ENCODE measurements around the gene SLC14A1. TPM values are rescaled to one million over a fixed set of nuclear protein-coding genes. Genes with fewer than 3 reads are reported as not detected.

Gene SLC14A1
- total RNA-seq, 3 donors from 2014 or later: 0.64 to 2.6 (median 2.3) TPM

DNA sequence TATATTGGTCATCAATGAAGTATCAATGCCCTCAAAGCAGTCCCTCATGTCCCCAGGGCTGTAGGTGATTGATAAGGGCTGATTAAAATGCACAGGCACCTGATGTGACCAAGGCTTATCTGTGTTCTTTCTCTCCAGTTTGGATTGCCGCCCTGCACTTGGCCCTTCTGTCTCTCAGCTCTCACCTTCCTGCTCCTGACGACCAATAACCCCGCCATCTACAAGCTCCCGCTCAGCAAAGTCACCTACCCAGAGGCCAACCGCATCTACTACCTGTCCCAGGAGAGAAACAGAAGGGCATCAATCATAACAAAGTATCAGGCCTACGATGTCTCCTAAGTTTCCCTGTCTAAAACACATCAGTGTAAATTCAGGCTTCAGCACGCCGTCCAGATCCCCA is 41.8 kb upstream of the SLC14A1 start:
- H3K4me1 ChIP-seq: no peaks in the 10 kb centered on the region
- no peaks in the 10 kb centered on the region for H3K9me3 ChIP-seq
- no peak overlapping the region for H3K4me3 ChIP-seq
- TF ChIP-seq POLR2AphosphoS5 (IDR thresholded peaks at IDR 0.05) (no peak), POLR2A (IDR thresholded peaks at IDR 0.05) (no peak)
- TF ChIP-seq, protein P1, sequence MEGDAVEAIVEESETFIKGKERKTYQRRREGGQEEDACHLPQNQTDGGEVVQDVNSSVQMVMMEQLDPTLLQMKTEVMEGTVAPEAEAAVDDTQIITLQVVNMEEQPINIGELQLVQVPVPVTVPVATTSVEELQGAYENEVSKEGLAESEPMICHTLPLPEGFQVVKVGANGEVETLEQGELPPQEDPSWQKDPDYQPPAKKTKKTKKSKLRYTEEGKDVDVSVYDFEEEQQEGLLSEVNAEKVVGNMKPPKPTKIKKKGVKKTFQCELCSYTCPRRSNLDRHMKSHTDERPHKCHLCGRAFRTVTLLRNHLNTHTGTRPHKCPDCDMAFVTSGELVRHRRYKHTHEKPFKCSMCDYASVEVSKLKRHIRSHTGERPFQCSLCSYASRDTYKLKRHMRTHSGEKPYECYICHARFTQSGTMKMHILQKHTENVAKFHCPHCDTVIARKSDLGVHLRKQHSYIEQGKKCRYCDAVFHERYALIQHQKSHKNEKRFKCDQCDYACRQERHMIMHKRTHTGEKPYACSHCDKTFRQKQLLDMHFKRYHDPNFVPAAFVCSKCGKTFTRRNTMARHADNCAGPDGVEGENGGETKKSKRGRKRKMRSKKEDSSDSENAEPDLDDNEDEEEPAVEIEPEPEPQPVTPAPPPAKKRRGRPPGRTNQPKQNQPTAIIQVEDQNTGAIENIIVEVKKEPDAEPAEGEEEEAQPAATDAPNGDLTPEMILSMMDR (IDR thresholded peaks at IDR 0.05): no peak
- no peak for DNase-seq (ENCODE audit: low spot score in 2 of 2)
- intact Hi-C loops (cut with DNase I; ENCODE audit: low total_unique reads): no loop called here
- H3K27me3 ChIP-seq: no peaks in the 10 kb centered on the region
- H3K36me3 ChIP-seq: no peaks in the 10 kb centered on the region
- no peak overlapping the region for H3K27ac ChIP-seq

DNA sequence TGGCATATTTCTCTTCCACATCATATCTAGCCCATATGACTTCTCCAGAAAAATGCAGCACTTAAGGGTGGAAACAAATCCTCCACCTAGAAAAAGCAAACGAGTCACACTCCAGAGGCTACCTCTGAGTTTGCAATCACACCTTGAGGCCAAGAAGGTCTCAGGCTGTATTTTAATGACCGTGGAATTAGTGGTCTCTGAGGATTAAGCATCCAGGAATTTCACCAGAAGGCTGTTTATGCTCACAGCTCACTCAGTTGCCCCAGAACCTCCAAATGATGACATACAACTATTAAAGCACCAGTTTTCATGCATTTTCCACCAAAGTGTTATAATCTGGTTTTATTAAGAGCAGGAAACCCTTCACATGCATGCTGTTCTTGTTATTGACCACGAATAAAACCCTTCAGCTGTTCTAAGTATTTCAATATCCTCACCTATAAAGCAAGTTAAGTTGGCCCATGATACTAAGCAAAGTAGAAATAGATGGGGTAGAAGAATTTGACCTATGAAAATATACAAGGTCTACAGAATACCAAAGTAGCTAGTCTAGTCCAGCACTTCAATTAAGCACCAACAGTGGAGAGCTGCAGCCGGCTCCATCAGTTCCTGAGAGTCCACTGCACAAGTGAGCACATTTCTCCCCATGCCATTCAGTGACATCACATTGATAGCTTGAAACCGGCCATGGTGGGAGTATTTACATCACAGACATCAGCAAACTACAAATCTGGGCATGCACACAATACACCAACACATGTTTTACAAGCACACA is 39.5 kb upstream of the SLC14A1 start:
- Histone ChIP-seq H3K36me3 (no peaks in the 10 kb centered on the region), H3K27me3 (no peaks in the 10 kb centered on the region), H3K4me3 (no peak overlapping the region), H3K4me1 (no peaks in the 10 kb centered on the region), H3K9me3 (no peaks in the 10 kb centered on the region), H3K27ac (no peak overlapping the region)
- TF ChIP-seq POLR2A (IDR thresholded peaks at IDR 0.05): no peak
- no peak for TF ChIP-seq POLR2AphosphoS5 (IDR thresholded peaks at IDR 0.05)
- TF ChIP-seq, protein P1 (IDR thresholded peaks at IDR 0.05): no peak
- intact Hi-C loops (cut with DNase I; ENCODE audit: low total_unique reads): loop anchor here (1.0 to 5.0 kb wide), 2 partner anchors 18 to 1292 kb away; no protein-coding TSS in a partner anchor
- no peak for DNase-seq (ENCODE audit: low spot score in 2 of 2)

DNA sequence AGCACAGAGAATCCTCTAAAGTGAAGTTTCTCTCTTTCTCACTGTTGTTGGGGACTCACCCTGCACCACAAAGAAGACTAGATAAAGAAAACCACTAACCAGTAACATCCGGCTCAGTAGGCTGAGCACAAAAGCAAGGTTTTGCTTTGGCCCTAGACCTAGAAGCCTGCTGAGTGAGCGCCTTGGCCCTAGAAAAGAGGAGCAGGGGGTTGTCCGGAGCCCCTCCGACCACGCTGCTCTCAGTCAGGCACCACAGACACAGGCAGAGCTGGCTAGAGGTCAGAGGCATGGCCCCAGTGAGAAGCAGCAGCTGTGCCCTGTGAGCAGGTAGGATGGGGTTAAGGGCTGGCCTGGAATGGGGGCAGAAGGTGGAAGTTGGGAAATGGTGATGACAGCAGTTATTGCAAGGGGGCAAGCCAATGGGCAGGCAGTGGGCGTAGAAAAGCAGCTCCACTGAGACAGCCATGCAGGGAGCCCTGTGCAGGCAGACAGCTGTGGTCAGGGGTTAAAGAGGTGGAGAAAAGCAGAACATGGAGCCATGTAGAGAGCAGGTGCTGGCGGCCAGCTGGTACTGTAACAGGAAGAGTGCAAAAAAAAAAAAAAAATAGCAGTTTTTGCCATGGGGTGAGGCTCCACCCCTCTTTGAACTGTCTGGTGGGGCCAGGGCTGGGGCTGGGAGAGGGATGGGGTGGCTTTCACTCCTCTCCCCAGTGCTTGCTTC is 36.9 kb upstream of the SLC14A1 start:
- Histone ChIP-seq H3K36me3 (no peaks in the 10 kb centered on the region), H3K4me3 (no peak overlapping the region), H3K27ac (no peak overlapping the region), H3K9me3 (no peaks in the 10 kb centered on the region), H3K27me3 (no peaks in the 10 kb centered on the region), H3K4me1 (no peaks in the 10 kb centered on the region)
- TF ChIP-seq POLR2AphosphoS5 (IDR thresholded peaks at IDR 0.05) (no peak), POLR2A (IDR thresholded peaks at IDR 0.05) (no peak)
- TF ChIP-seq, protein P1 (IDR thresholded peaks at IDR 0.05): no peak
- intact Hi-C loops (cut with DNase I; ENCODE audit: low total_unique reads): loop anchor here (5.0 kb wide), 1 partner anchor 1295 kb away; no protein-coding TSS in a partner anchor
- no peak for DNase-seq (ENCODE audit: low spot score in 2 of 2)

DNA sequence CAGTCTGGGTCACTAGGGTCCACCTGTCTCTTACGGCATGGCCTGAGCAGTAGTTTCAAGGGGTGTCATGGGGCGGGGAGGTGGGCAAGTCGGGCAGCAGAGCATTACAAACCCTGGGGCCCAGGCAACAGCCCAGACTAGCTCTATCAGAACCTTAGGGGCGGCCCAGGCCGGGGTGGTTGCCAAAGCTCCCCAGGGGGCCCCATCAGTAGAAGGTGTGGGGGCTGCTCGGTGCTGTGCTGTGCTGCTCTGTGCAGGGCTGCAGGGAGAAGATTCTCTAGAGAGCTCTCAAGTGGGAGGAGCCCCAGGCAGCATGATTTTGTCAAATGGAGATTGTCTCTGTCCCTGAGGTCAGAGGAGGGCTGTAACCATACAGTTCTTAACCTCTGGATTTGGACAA is 36.4 kb upstream of the SLC14A1 start:
- TF ChIP-seq, protein P1 (IDR thresholded peaks at IDR 0.05): no peak
- TF ChIP-seq POLR2AphosphoS5 (IDR thresholded peaks at IDR 0.05): no peak
- no peak for TF ChIP-seq POLR2A (IDR thresholded peaks at IDR 0.05)
- intact Hi-C loops (cut with DNase I; ENCODE audit: low total_unique reads): loop anchor here (5.0 kb wide), 1 partner anchor 1295 kb away; no protein-coding TSS in a partner anchor
- H3K36me3 ChIP-seq: no peaks in the 10 kb centered on the region

DNA sequence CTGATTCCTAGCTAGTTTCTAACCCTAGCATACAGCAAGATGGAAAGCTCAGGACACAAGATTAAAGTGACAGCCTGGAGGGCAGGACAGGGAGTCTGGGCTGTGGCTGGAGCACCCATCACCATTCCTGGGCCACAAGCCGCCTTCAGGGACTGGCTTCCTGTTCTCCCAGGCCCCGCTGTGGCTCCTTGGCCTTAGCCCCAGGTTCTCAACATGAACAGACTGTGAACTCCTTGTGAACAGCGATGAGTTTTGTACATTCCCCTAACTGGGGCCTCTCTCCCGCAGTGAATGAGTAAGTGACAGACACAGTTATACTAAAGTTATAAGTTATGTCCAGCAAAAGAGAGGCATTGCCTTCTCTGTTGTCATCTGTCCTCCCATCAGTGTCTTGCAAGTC is 35.9 kb upstream of the SLC14A1 start:
- no peak for DNase-seq (ENCODE audit: low spot score in 2 of 2)
- H3K9me3 ChIP-seq: no peaks in the 10 kb centered on the region
- H3K4me3 ChIP-seq: no peak overlapping the region
- no peaks in the 10 kb centered on the region for H3K4me1 ChIP-seq
- H3K27ac ChIP-seq: no peak overlapping the region
- H3K36me3 ChIP-seq: no peaks in the 10 kb centered on the region
- intact Hi-C loops (cut with DNase I; ENCODE audit: low total_unique reads): loop anchor here (5.0 kb wide), 1 partner anchor 1296 kb away; no protein-coding TSS in a partner anchor
- TF ChIP-seq POLR2A (IDR thresholded peaks at IDR 0.05): no peak
- TF ChIP-seq POLR2AphosphoS5 (IDR thresholded peaks at IDR 0.05): no peak
- TF ChIP-seq, protein P1 (IDR thresholded peaks at IDR 0.05): no peak
- no peaks in the 10 kb centered on the region for H3K27me3 ChIP-seq

More for the DNA sequence above, 36.4 kb upstream of the SLC14A1 start:
- no peaks in the 10 kb centered on the region for H3K4me1 ChIP-seq
- H3K27me3 ChIP-seq: no peaks in the 10 kb centered on the region
- DNase-seq (ENCODE audit: low spot score in 2 of 2): no peak
- no peak overlapping the region for H3K4me3 ChIP-seq
- H3K9me3 ChIP-seq: no peaks in the 10 kb centered on the region
- no peak overlapping the region for H3K27ac ChIP-seq

All from breast epithelium (tissue), 4 donors.